DOHH2 (cell line): Measurements from ENCODE around the gene ZFPM1.

ENCODE experiments used
- H3F3A ChIP-seq: fragments of 200-600 bp; sonication (generic), shearing (Covaris generic); 2 replicates; pipeline ENCODE4 v1.6.0; 2016; ENCODE audit warnings: antibody characterized with exemption, mild to moderate bottlenecking; ENCODE audit not compliant: control insufficient read depth, insufficient read depth
- H3K27ac ChIP-seq: fragments of 200-600 bp; sonication (generic); 2 replicates; pipeline ENCODE4 v1.5.1; 2014; ENCODE audit warnings: low read depth, mild to moderate bottlenecking, low read length, moderate library complexity
- H3K27me3 ChIP-seq: fragments of 200-600 bp; sonication (generic); 2 replicates; pipeline ENCODE4 v1.6.1; 2014; ENCODE audit warnings: mild to moderate bottlenecking, low read length, mixed read lengths; ENCODE audit not compliant: control insufficient read depth
- H3K36me3 ChIP-seq: fragments of 200-600 bp; sonication (generic); 2 replicates; pipeline ENCODE4 v1.6.1; 2014; ENCODE audit warnings: mild to moderate bottlenecking, low read length, moderate library complexity, mixed read lengths; ENCODE audit not compliant: control insufficient read depth
- H3K4me1 ChIP-seq: fragments of 200-600 bp; sonication (generic); 2 replicates; pipeline ENCODE4 v1.6.1; 2014; ENCODE audit warnings: mild to moderate bottlenecking, low read length, mixed read lengths; ENCODE audit not compliant: control insufficient read depth
- H3K4me2 ChIP-seq: fragments of 200-600 bp; sonication (generic); 2 replicates; pipeline ENCODE4 v1.6.0; 2014; ENCODE audit warnings: mild to moderate bottlenecking, low read length, moderate library complexity
- H3K4me3 ChIP-seq: fragments of 200-600 bp; sonication (generic); 2 replicates; pipeline ENCODE4 v1.5.1; 2014; ENCODE audit warnings: mild to moderate bottlenecking, low read length, mixed read lengths
- H3K79me2 ChIP-seq: fragments of 200-600 bp; sonication (generic); 2 replicates; pipeline ENCODE4 v1.6.1; 2014; ENCODE audit warnings: mild to moderate bottlenecking, low read length, mixed read lengths; ENCODE audit not compliant: control insufficient read depth
- H3K9me2 ChIP-seq: fragments of 200-600 bp; sonication (generic); replicated peaks from 2 replicates; pipeline ENCODE4 v1.6.1; 2014; ENCODE audit warnings: mild to moderate bottlenecking, low read length, mixed read lengths; ENCODE audit not compliant: control insufficient read depth
- H3K9me3 ChIP-seq: fragments of 200-600 bp; sonication (generic); 2 replicates; pipeline ENCODE4 v1.6.1; 2014; ENCODE audit warnings: antibody characterized with exemption, low read length, mixed read lengths; ENCODE audit not compliant: control insufficient read depth, insufficient read depth
- H4K20me1 ChIP-seq: fragments of 200-600 bp; sonication (generic); 2 replicates; pipeline ENCODE4 v1.6.0; 2014; ENCODE audit warnings: low read depth, mild to moderate bottlenecking, antibody characterized with exemption, low read length, moderate library complexity; ENCODE audit not compliant: control insufficient read depth, insufficient read depth
- EZH2phosphoT487 ChIP-seq: fragments of 200-600 bp; sonication (generic); IDR thresholded peaks from 2 replicates; pipeline ENCODE4 v1.6.1; 2017; ENCODE audit warnings: borderline replicate concordance, mild to moderate bottlenecking, antibody characterized with exemption, low read length, moderate library complexity, mixed read lengths
- TF ChIP-seq, protein P1 (sequence below): fragments of 200-600 bp; sonication (generic); IDR thresholded peaks from one replicate; pipeline ENCODE4 v1.5.1; 2014; ENCODE audit warnings: antibody characterized with exemption, mild to moderate bottlenecking, low read depth, low read length; ENCODE audit not compliant: poor library complexity, severe bottlenecking

The ZFPM1 gene

DNA sequence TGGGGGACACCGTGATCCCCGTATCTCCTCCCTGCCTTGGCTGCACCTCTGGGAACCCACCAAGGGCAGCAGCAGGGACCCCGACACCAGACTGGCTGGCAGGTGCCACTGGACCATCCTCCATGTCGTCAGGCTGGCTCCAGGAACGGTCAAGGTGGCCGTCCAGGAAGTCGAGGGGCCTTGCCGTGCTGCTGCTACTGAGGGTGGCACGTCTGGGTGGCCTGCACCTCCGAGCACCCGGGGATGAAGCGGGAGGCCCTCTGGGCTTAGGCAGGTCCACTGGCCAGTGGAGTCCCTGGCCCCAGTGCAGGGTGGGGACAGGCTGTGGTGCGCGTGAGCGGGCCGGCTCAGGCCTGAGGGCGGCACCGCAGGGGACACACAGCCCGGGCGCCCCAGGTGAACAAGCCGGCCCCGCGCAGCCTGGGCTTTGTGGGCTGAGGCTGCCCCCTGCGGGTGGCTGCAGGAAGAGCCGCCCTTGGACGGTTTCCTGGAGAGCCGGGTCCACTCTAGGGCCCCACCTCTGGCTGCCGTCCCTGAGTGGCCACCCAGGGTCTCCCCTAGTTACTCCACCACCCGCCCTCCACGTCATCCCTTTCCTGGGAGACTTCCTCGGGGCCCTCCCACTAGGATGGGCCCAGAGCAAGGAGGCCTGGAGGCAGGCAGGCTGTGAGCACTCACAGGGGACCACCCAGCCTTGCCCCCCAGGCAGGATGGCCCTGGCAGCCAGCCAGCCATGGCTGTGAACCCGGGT lies 74.3 kb downstream of the ZFPM1 start:
- TF ChIP-seq, protein P1, sequence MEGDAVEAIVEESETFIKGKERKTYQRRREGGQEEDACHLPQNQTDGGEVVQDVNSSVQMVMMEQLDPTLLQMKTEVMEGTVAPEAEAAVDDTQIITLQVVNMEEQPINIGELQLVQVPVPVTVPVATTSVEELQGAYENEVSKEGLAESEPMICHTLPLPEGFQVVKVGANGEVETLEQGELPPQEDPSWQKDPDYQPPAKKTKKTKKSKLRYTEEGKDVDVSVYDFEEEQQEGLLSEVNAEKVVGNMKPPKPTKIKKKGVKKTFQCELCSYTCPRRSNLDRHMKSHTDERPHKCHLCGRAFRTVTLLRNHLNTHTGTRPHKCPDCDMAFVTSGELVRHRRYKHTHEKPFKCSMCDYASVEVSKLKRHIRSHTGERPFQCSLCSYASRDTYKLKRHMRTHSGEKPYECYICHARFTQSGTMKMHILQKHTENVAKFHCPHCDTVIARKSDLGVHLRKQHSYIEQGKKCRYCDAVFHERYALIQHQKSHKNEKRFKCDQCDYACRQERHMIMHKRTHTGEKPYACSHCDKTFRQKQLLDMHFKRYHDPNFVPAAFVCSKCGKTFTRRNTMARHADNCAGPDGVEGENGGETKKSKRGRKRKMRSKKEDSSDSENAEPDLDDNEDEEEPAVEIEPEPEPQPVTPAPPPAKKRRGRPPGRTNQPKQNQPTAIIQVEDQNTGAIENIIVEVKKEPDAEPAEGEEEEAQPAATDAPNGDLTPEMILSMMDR, result peak; percentile 86
- TF ChIP-seq EZH2phosphoT487, result no peak
- H3K36me3 ChIP-seq, result no peaks in the 10 kb centered on the region
- no peak overlapping the region for H3K4me2 ChIP-seq
- no peak overlapping the region for H3K4me3 ChIP-seq
- H3K27ac ChIP-seq, result no peak overlapping the region
- H3K9me3 ChIP-seq, result no peaks in the 10 kb centered on the region
- no peaks in the 10 kb centered on the region for H3K79me2 ChIP-seq
- peaks cover 8% of the 10 kb centered on the region for H3F3A ChIP-seq
- no peaks in the 10 kb centered on the region for H3K4me1 ChIP-seq
- no peaks in the 10 kb centered on the region for H3K27me3 ChIP-seq
- no peaks in the 10 kb centered on the region for H3K9me2 ChIP-seq
- no peaks in the 10 kb centered on the region for H4K20me1 ChIP-seq

DNA sequence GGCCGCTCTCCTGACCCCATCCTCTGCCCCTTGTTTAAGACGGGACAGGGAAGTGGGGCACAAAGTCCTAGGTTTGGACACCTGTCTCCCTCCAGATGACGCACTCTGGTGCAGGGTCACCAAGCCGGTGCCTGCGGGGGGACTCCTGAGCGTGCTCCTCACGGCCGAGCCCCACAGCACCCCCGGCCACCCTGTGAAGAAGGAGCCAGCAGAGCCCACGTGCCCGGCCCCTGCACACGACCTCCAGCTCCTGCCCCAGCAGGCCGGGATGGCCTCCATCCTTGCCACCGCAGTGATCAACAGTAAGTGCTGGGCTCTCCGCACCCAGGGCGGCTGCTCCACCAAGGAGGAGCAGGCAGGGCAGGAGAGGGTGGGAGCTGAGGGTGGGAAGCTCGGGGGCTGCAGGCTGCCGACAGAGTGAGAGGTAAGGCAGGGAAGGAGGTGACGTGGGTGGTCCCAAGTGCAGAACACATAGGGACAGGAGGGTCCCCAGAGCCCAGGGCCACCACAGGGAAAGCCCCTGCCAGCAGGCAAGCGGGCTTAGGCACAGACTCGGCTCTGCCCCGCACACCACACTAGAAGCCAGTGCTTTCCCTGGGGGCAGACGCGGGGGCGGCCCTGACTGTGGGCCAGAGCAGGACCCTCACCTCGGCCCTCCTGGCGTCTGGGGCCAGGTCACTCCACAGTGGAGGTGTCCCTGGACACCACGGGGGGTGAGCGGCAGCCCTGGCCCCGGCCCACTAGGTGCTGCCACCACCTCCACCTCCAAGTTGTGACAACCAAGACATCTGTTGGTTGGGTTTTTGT lies 75.1 kb downstream of the ZFPM1 start:
- H3K4me3 ChIP-seq, result no peak overlapping the region
- no peaks in the 10 kb centered on the region for H3K4me1 ChIP-seq
- H3K4me2 ChIP-seq, result no peak overlapping the region
- H3K27ac ChIP-seq, result no peak overlapping the region
- peaks cover 8% of the 10 kb centered on the region for H3F3A ChIP-seq
- no peaks in the 10 kb centered on the region for H3K79me2 ChIP-seq
- no peaks in the 10 kb centered on the region for H4K20me1 ChIP-seq
- no peaks in the 10 kb centered on the region for H3K27me3 ChIP-seq
- H3K9me2 ChIP-seq, result no peaks in the 10 kb centered on the region
- no peaks in the 10 kb centered on the region for H3K9me3 ChIP-seq
- no peaks in the 10 kb centered on the region for H3K36me3 ChIP-seq
- TF ChIP-seq, protein P1, result no peak
- no peak for TF ChIP-seq EZH2phosphoT487

DNA sequence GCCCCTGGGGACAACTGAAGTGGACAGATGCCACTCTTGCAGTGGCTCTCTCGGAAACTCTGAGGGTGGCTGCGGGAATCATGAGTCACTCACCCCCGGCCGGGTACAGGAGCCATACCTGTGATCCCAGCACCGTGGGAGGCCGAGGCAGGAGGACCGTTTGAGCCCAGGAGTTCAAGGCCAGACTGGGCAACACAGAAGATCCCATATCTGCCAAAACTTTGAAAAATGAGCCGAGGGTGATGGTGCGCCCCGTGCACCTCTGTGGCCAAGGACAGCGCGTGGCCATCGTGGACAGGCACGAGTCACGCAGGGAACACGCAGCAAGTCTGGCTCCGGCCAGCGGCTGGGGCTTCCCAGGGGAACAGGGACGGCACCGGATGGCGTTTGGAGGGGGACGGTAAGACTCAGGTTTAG lies 75.8 kb downstream of the ZFPM1 start:
- Histone ChIP-seq H3K4me1 (no peaks in the 10 kb centered on the region), H3K36me3 (no peaks in the 10 kb centered on the region), H3K27ac (no peak overlapping the region), H3F3A (peaks cover 8% of the 10 kb centered on the region), H3K9me2 (no peaks in the 10 kb centered on the region), H3K79me2 (no peaks in the 10 kb centered on the region), H4K20me1 (no peaks in the 10 kb centered on the region), H3K27me3 (no peaks in the 10 kb centered on the region), H3K4me2 (no peak overlapping the region), H3K4me3 (no peak overlapping the region), H3K9me3 (no peaks in the 10 kb centered on the region)
- TF ChIP-seq EZH2phosphoT487, result no peak
- TF ChIP-seq, protein P1, result no peak
